NB4 (cell line): ENCODE results near the gene AK3.

Experiments used
- CTCF ChIP-seq: IDR thresholded peaks from one replicate; pipeline ENCODE4 v1.5.1; 2012; ENCODE audit warnings: low read depth, low read length
- MAX ChIP-seq: IDR thresholded peaks from 2 replicates; pipeline ENCODE4 v1.6.1; 2011; ENCODE audit warnings: low read depth, low read length
- MYC ChIP-seq: IDR thresholded peaks from 2 replicates; pipeline ENCODE4 v1.6.1; 2011; ENCODE audit warnings: low read depth, low read length
- POLR2A ChIP-seq: IDR thresholded peaks from 2 replicates; pipeline ENCODE4 v1.6.1; 2011; ENCODE audit warnings: mild to moderate bottlenecking; ENCODE audit not compliant: insufficient read length; ENCODE audit errors: extremely low read depth

GRCh38 chr9:4755026-4755609 is 14.1 kb upstream of the AK3 start:
- TF ChIP-seq CTCF (no peak), POLR2A (no peak), MYC (no peak), MAX (no peak)
